Measurements from ENCODE around the gene CRTAC1. TPM values are rescaled to one million over a fixed set of nuclear protein-coding genes. Genes with fewer than 3 reads are reported as not detected.

CRTAC1 gene
- total RNA-seq, 1 experiment from 2014 or later: 0.46 TPM

DNA sequence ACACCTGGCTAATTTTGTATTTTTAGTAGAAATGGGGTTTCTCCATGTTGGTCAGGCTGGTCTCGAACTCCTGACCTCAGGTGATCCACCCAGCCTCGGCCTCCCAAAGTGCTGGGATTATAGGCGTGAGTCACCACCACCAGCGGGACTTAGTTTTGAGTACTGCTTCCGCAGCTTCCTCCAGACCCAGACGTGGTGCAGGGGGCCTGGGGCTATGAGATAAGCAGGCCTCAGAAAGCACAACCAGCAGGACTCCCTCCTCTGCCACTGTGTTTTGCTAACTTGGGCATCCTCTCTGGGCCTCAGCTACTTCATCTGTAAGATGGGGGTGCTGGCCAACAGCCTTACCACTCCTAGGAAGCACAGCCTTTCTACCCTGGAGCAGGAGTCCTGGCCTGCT is 143.0 kb downstream of the CRTAC1 start:
- no peak overlapping the region for H2BK120ac ChIP-seq (ENCODE audit: low read depth, low read length, poor library complexity, severe bottlenecking)
- no peaks in the 10 kb centered on the region for H3K9me3 ChIP-seq (ENCODE audit: control insufficient read depth, low read depth, low read length)
- H3K9me3 Mint-ChIP-seq: no peaks in the 10 kb centered on the region
- no peak overlapping the region for H3K4ac ChIP-seq (ENCODE audit: low read depth, low read length)
- H3K4me2 ChIP-seq (ENCODE audit: insufficient read depth, insufficient read length, low read length): no peak overlapping the region
- no peak overlapping the region for H3K9ac ChIP-seq (ENCODE audit: extremely low read depth, insufficient read length, low read length)
- H3T11ph ChIP-seq (ENCODE audit: low read length): no peak overlapping the region
- H2AFZ ChIP-seq (ENCODE audit: low read length): no peak overlapping the region
- no peak overlapping the region for H4K91ac ChIP-seq (ENCODE audit: insufficient read length, low read depth, low read length)
- no peak overlapping the region for H4K5ac ChIP-seq (ENCODE audit: insufficient read length, low read depth, low read length)
- H3K4me1 Mint-ChIP-seq: peaks cover 27 to 41% of the 10 kb centered on the region in 2 experiments
- TF ChIP-seq, protein P1, sequence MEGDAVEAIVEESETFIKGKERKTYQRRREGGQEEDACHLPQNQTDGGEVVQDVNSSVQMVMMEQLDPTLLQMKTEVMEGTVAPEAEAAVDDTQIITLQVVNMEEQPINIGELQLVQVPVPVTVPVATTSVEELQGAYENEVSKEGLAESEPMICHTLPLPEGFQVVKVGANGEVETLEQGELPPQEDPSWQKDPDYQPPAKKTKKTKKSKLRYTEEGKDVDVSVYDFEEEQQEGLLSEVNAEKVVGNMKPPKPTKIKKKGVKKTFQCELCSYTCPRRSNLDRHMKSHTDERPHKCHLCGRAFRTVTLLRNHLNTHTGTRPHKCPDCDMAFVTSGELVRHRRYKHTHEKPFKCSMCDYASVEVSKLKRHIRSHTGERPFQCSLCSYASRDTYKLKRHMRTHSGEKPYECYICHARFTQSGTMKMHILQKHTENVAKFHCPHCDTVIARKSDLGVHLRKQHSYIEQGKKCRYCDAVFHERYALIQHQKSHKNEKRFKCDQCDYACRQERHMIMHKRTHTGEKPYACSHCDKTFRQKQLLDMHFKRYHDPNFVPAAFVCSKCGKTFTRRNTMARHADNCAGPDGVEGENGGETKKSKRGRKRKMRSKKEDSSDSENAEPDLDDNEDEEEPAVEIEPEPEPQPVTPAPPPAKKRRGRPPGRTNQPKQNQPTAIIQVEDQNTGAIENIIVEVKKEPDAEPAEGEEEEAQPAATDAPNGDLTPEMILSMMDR (conservative IDR thresholded peaks at IDR 0.05): no peak
- H3K36me3 Mint-ChIP-seq (ENCODE audit: insufficient read depth in 1 of 3, low read depth in 3 of 3): no peaks in the 10 kb centered on the region
- H3K56ac ChIP-seq (ENCODE audit: insufficient read length, low read depth, low read length): no peak overlapping the region
- WGBS (ENCODE audit: extremely low coverage, insufficient read length, low lambda C conversion rate): no CpG with 5 or more reads among the region's 6 CpGs
- H4K20me1 ChIP-seq (ENCODE audit: control insufficient read depth, insufficient read depth, insufficient read length): no peaks in the 10 kb centered on the region
- H2BK5ac ChIP-seq (ENCODE audit: insufficient read length, low read length): no peak overlapping the region
- no peak overlapping the region for H2AK5ac ChIP-seq (ENCODE audit: insufficient read length, low read length)
- peaks cover 2% of the 10 kb centered on the region; the same call in 1 of the 2 replicates for H3K4me1 ChIP-seq (ENCODE audit: insufficient read depth, low read length)
- no peaks in the 10 kb centered on the region for H3K79me1 ChIP-seq (ENCODE audit: insufficient read depth, low read depth, low read length, poor library complexity, severe bottlenecking)
- DNase-seq: no peak
- peaks cover 2% of the 10 kb centered on the region; the same call in 1 of the 2 replicates for H3K27me3 Mint-ChIP-seq (ENCODE audit: low read depth)
- H3K79me2 ChIP-seq (ENCODE audit: insufficient read depth, low read length): no peaks in the 10 kb centered on the region
- no peak overlapping the region for H3K14ac ChIP-seq (ENCODE audit: insufficient read depth, low read length)
- no peak overlapping the region for H2BK15ac ChIP-seq (ENCODE audit: low read depth, low read length)
- no peak overlapping the region for H2BK12ac ChIP-seq (ENCODE audit: insufficient read length, low read depth, low read length)
- no peak overlapping the region for H3K23ac ChIP-seq (ENCODE audit: insufficient read length, low read depth, low read length)
- no peaks in the 10 kb centered on the region for H3K23me2 ChIP-seq (ENCODE audit: insufficient read length, low read depth, low read length, poor library complexity, severe bottlenecking)
- no peaks in the 10 kb centered on the region for H3K27me3 ChIP-seq (ENCODE audit: insufficient read depth, low read length)
- no peak overlapping the region for H3K18ac ChIP-seq (ENCODE audit: insufficient read length, low read depth, low read length)
- H3K27ac Mint-ChIP-seq: no peak overlapping the region
- no peak overlapping the region for H3K4me3 Mint-ChIP-seq
- H2BK20ac ChIP-seq (ENCODE audit: low read depth, low read length, poor library complexity, severe bottlenecking): no peak overlapping the region
- H3K27ac ChIP-seq (ENCODE audit: insufficient read length, low read depth, low read length): no peak overlapping the region
- no peak overlapping the region for H4K8ac ChIP-seq (replicated peaks; ENCODE audit: insufficient read length, low read depth, low read length)

All from H9 (cell line).